H1 (cell line): ENCODE results near the gene KLB. TPM values are rescaled to one million over a fixed set of nuclear protein-coding genes. Genes with fewer than 3 reads are reported as not detected.

Experiments
- CTCF ChIA-PET: fragments of 300-600 bp; sonication (Branson Sonifier 250); formaldehyde crosslinking; loops from one replicate; lab custom pipeline; 2021; ENCODE audit not compliant: partially characterized antibody; lab: Charles Lee
- POLR2A ChIA-PET: fragments of 300-600 bp; sonication (Branson Sonifier 250); formaldehyde crosslinking; loops from one replicate; lab custom pipeline; 2021; ENCODE audit warnings: inconsistent platforms; ENCODE audit not compliant: partially characterized antibody; lab: Charles Lee
- DNase-seq, 2 experiments: peaks; one replicate each; pipeline versions ENCODE4 v3.0.0 to v3.0.0-alpha.2; 2010 to 2022; ENCODE audit warnings: low spot score in 2 of 2, low read depth in 1 of 2, mixed read lengths in 1 of 2
- FAIRE-seq: peaks from 2 replicates; lab custom pipeline; 2011; peaks lifted over from hg19 to GRCh38; lab: Jason Lieb, UNC
- H2AFZ ChIP-seq: 2 replicates; pipeline ENCODE4 v1.8.1; 2012; ENCODE audit warnings: low read length, inconsistent platforms
- H2AK5ac ChIP-seq: 2 replicates; pipeline ENCODE4 v1.6.1; 2013; ENCODE audit warnings: low read depth, low read length
- H2BK120ac ChIP-seq: replicated peaks from 2 replicates; pipeline ENCODE3; 2013; ENCODE audit warnings: low read depth, low read length, inconsistent platforms
- H2BK12ac ChIP-seq: 2 replicates; pipeline ENCODE4 v1.6.1; 2013; ENCODE audit warnings: low read depth, low read length
- H2BK15ac ChIP-seq: 2 replicates; pipeline ENCODE4 v1.6.1; 2013; ENCODE audit warnings: low read length
- H2BK20ac ChIP-seq: 2 replicates; pipeline ENCODE4 v1.6.1; 2013; ENCODE audit warnings: low read length
- H2BK5ac ChIP-seq: 2 replicates; pipeline ENCODE4 v1.6.1; 2013; ENCODE audit warnings: low read depth, low read length
- H3K14ac ChIP-seq: 2 replicates; pipeline ENCODE4 v1.6.1; 2013; ENCODE audit warnings: inconsistent platforms; ENCODE audit not compliant: insufficient read length
- H3K18ac ChIP-seq: 2 replicates; pipeline ENCODE4 v1.6.1; 2013; ENCODE audit warnings: low read length; ENCODE audit errors: extremely low read depth
- H3K23ac ChIP-seq: 2 replicates; pipeline ENCODE4 v1.6.1; 2013; ENCODE audit warnings: inconsistent platforms; ENCODE audit not compliant: insufficient read length
- H3K23me2 ChIP-seq: 2 replicates; pipeline ENCODE4 v1.6.1; 2013; ENCODE audit warnings: low read depth, low read length
- H3K27ac ChIP-seq: 2 replicates; pipeline ENCODE4 v1.6.1; 2011; ENCODE audit warnings: low read depth, low read length, inconsistent platforms
- H3K27me3 ChIP-seq, 4 experiments: replicated peaks in 1 of 4; 1 replicate in 1 of 4; 2 replicates in 3 of 4; pipeline versions ENCODE4 v1.6.1 to v1.8.1; 2011 to 2013; ENCODE audit warnings: low read length in 3 of 4, mild to moderate bottlenecking in 3 of 4, inconsistent platforms in 2 of 4, mixed read lengths in 2 of 4, moderate library complexity in 1 of 4; ENCODE audit not compliant: control insufficient read depth in 3 of 4, insufficient read depth in 3 of 4; ENCODE audit errors: extremely low read depth in 1 of 4
- H3K36me3 ChIP-seq, 4 experiments: 2 replicates each; pipeline versions ENCODE4 v1.6.1 to v1.8.1; 2011 to 2013; ENCODE audit warnings: mild to moderate bottlenecking in 4 of 4, low read length in 3 of 4, moderate library complexity in 2 of 4, control low read depth in 1 of 4, inconsistent platforms in 1 of 4; ENCODE audit not compliant: insufficient read depth in 4 of 4, control insufficient read depth in 2 of 4
- H3K4ac ChIP-seq: replicated peaks from 2 replicates; pipeline ENCODE3; 2013; ENCODE audit warnings: low read length, low read depth, mixed read lengths, inconsistent platforms; ENCODE audit not compliant: insufficient read length
- H3K4me1 ChIP-seq, 4 experiments: replicated peaks in 1 of 4; 1 replicate in 1 of 4; 2 replicates in 3 of 4; pipeline versions ENCODE4 v1.6.1 to v1.8.1; 2011 to 2013; ENCODE audit warnings: low read length in 3 of 4, inconsistent platforms in 2 of 4, mixed read lengths in 1 of 4; ENCODE audit not compliant: insufficient read depth in 4 of 4, control insufficient read depth in 3 of 4
- H3K4me2 ChIP-seq, 2 experiments: 2 replicates each; pipeline versions ENCODE4 v1.6.1 to v1.8.1; 2011 to 2013; ENCODE audit warnings: low read depth in 2 of 2, low read length in 2 of 2, control low read depth in 1 of 2, inconsistent platforms in 1 of 2, mild to moderate bottlenecking in 1 of 2; ENCODE audit not compliant: insufficient read depth in 1 of 2
- H3K4me3 ChIP-seq, 4 experiments: fragments of 200-600, 300-600 bp in 1 of 4; sonication (generic), shearing (Covaris generic), sonication (Bioruptor Twin) in 1 of 4; 2 replicates each; pipeline versions ENCODE4 v1.5.1 to v1.8.1; 2011 to 2016; ENCODE audit warnings: low read length in 4 of 4, low read depth in 3 of 4, control low read depth in 2 of 4, inconsistent platforms in 2 of 4, mild to moderate bottlenecking in 2 of 4, mixed read lengths in 1 of 4, moderate library complexity in 1 of 4; ENCODE audit not compliant: insufficient read depth in 2 of 4; ENCODE audit errors: extremely low read depth in 1 of 4
- H3K56ac ChIP-seq: replicated peaks from 2 replicates; pipeline ENCODE3; 2013; ENCODE audit warnings: low read depth, mild to moderate bottlenecking, mixed read lengths, low read length, inconsistent platforms; ENCODE audit not compliant: insufficient read length
- H3K79me1 ChIP-seq: 2 replicates; pipeline ENCODE4 v1.6.1; 2013; ENCODE audit warnings: low read depth, low read length, control low read depth
- H3K79me2 ChIP-seq, 2 experiments: 2 replicates each; pipeline versions ENCODE4 v1.6.1 to v1.8.1; 2012 to 2013; ENCODE audit warnings: low read length in 2 of 2, mild to moderate bottlenecking in 2 of 2, inconsistent platforms in 1 of 2; ENCODE audit not compliant: insufficient read depth in 2 of 2, control insufficient read depth in 1 of 2
- H3K9ac ChIP-seq, 4 experiments: replicated peaks in 1 of 4; 1 replicate in 1 of 4; 2 replicates in 3 of 4; pipeline versions ENCODE4 v1.6.1 to v1.8.1; 2011 to 2013; ENCODE audit warnings: low read depth in 3 of 4, low read length in 3 of 4, control low read depth in 2 of 4, mild to moderate bottlenecking in 2 of 4, moderate library complexity in 2 of 4, inconsistent platforms in 1 of 4; ENCODE audit errors: extremely low read depth in 1 of 4
- H3K9me3 ChIP-seq, 2 experiments: 2 replicates each; pipeline versions ENCODE4 v1.6.1 to v1.8.1; 2012 to 2013; ENCODE audit warnings: mild to moderate bottlenecking in 2 of 2, moderate library complexity in 2 of 2, control low read depth in 1 of 2, inconsistent platforms in 1 of 2, low read depth in 1 of 2, low read length in 1 of 2, mixed read lengths in 1 of 2; ENCODE audit not compliant: insufficient read depth in 2 of 2
- H4K20me1 ChIP-seq, 2 experiments: replicated peaks in 1 of 2; 2 replicates each; pipeline versions ENCODE3 to v1.8.1; 2011 to 2013; ENCODE audit warnings: inconsistent platforms in 2 of 2, low read length in 2 of 2, mild to moderate bottlenecking in 1 of 2; ENCODE audit not compliant: insufficient read depth in 2 of 2, control insufficient read depth in 1 of 2
- H4K5ac ChIP-seq: 2 replicates; pipeline ENCODE4 v1.6.1; 2013; ENCODE audit warnings: low read length, low read depth, mixed read lengths, inconsistent platforms; ENCODE audit not compliant: insufficient read length
- H4K8ac ChIP-seq: 2 replicates; pipeline ENCODE4 v1.8.0; 2013; ENCODE audit warnings: mild to moderate bottlenecking, moderate library complexity, low read length, inconsistent platforms; ENCODE audit not compliant: insufficient read depth; ENCODE audit errors: extremely low read depth
- H4K91ac ChIP-seq: replicated peaks from 2 replicates; pipeline ENCODE3; 2013; ENCODE audit warnings: low read length, mixed read lengths, inconsistent platforms; ENCODE audit not compliant: insufficient read length
- BCL11A ChIP-seq, 2 experiments: IDR thresholded peaks; one replicate each; pipeline ENCODE4 v1.6.1; 2011; ENCODE audit warnings: low read depth in 2 of 2, low read length in 2 of 2, mild to moderate bottlenecking in 2 of 2
- BRCA1 ChIP-seq: IDR thresholded peaks from 2 replicates; pipeline ENCODE4 v1.6.1; 2012; ENCODE audit warnings: low read depth, low read length, improper control_type of control experiment
- JUND ChIP-seq: IDR thresholded peaks from 2 replicates; pipeline ENCODE4 v1.6.1; 2011; ENCODE audit warnings: mild to moderate bottlenecking, improper control_type of control experiment, low read length
- SRF ChIP-seq: IDR thresholded peaks from 2 replicates; pipeline ENCODE4 v1.6.1; 2011; ENCODE audit warnings: mild to moderate bottlenecking, low read depth, low read length, moderate library complexity
- WGBS, 2 experiments: shearing (Covaris generic) in 1 of 2; methylation state at CpG; one replicate each; pipeline versions ENCODE4 v1.1.6 to v1.1.7; 2013 to 2015; ENCODE audit warnings: low lambda C conversion rate in 2 of 2, mixed read lengths in 2 of 2, inconsistent platforms in 1 of 2, low coverage in 1 of 2, missing lambda C conversion rate in 1 of 2; ENCODE audit not compliant: insufficient replicate concordance in 2 of 2, insufficient coverage in 1 of 2, insufficient read length in 1 of 2; ENCODE audit errors: extremely low coverage in 1 of 2, missing lambda C conversion rate in 1 of 2; 5-methylcytosine and 5-hydroxymethylcytosine counted together
- polyA plus RNA-seq, 7 experiments: library from polyadenylated mRNA; depleted of rRNA in 3 of 7; stranded (reverse) in 5 of 7; unstranded in 2 of 7; fragments of >200 nt in 5 of 7; fragments of 200-250 nt in 2 of 7; gene quantifications; 1 replicate in 5 of 7; 2 replicates in 1 of 7; 4 replicates in 1 of 7; pipeline versions ENCODE4 v1.2.1 to v1.2.3, GENCODE V29; 2011 to 2013; ENCODE audit warnings: missing spikeins in 2 of 7, mixed read lengths in 2 of 7
- total RNA-seq: library from RNA; stranded (reverse); fragmentation: NEBNext Ultra II Directional; extraction: Animal tissue kit (Norgen Biotek cat#: 25700); gene quantifications from 2 replicates; pipeline ENCODE4 v1.2.1, GENCODE V29; 2021

KLB gene
- total and polyA plus RNA-seq, 2 of the 8 experiments (the other 6 are each of a cell fraction or from before 2014, with no cell fraction given), result 0.03 TPM; not detected in 1

- no peaks in the 10 kb centered on the region for H3K36me3 ChIP-seq
- H3K9me3 ChIP-seq, result no peaks in the 10 kb centered on the region
- H3K4me3 ChIP-seq, result no peak overlapping the region
- no peak overlapping the region for H3K4ac ChIP-seq
- H3K18ac ChIP-seq, result no peak overlapping the region
- H2BK12ac ChIP-seq, result no peak overlapping the region
- 0 out of 2 replicates have a peak overlapping the region, but pooled peaks have one; percentile 28 for H2BK5ac ChIP-seq
- WGBS, 2 experiments, result 90% methylated on average over 11 of the region's 11 CpGs; no CpG with 5 or more reads in 1 of the 2 experiments
- no peak overlapping the region for H4K5ac ChIP-seq
- DNase-seq (no peak), FAIRE-seq (no peak)
- no peak overlapping the region for H2BK120ac ChIP-seq
- no peak overlapping the region for H2BK20ac ChIP-seq
- H2AFZ ChIP-seq, result peak overlapping the region; percentile 99
- no peak for TF ChIP-seq SRF
- no peak for TF ChIP-seq BCL11A (IDR thresholded peaks at IDR 0.05; ENCODE audit: low read depth in 2 of 2, low read length in 2 of 2)
- no peak for TF ChIP-seq JUND
- no peak for TF ChIP-seq BRCA1
- TF ChIP-seq, all 59 proteins: peak for 0
- Histone ChIP-seq H3K14ac (no peak overlapping the region), H3K27ac (no peak overlapping the region), H2AK5ac (no peak overlapping the region), H3K27me3 (no peaks in the 10 kb centered on the region), H3K4me1 (peaks cover 0 to 5% (median 3%) of the 10 kb centered on the region in 4 experiments; a peak in 3 of 7 replicates), H3K23me2 (no peaks in the 10 kb centered on the region), H3K56ac (no peak overlapping the region), H3K9ac (no peak overlapping the region), H4K8ac (no peak overlapping the region), H3K79me1 (no peaks in the 10 kb centered on the region), H3K79me2 (no peaks in the 10 kb centered on the region), H2BK15ac (no peak overlapping the region), H4K20me1 (no peaks in the 10 kb centered on the region), H4K91ac (no peak overlapping the region), H3K23ac (no peak overlapping the region), H3K4me2 (no peak overlapping the region)
- POLR2A ChIA-PET, result interaction anchor here (4.1 kb wide), 1 partner anchor 19 kb away, joined by 19 read pairs; the partner anchor contains the start of gene RFC1
- CTCF ChIA-PET, result interaction anchor here (1.3 to 1.4 kb wide), 2 partner anchors 20 to 49 kb away, joined by 3 to 4 read pairs; no protein-coding TSS in a partner anchor
Observed at GRCh38 chr4:39384563-39384962, 22.2 kb upstream of the KLB start.
